Measurements from ENCODE around the gene ZNF618. TPM values are rescaled to one million over a fixed set of nuclear protein-coding genes. Genes with fewer than 3 reads are reported as not detected.

The ZNF618 gene
- total RNA-seq, 1 experiment from 2014 or later = 0.20 TPM

- DNase-seq (ENCODE audit: low spot score) = no peak
These were observed 125.2 kb downstream of the ZNF618 start for GRCh38 chr9:114001410-114001685.

GRCh38 chr9:114001794-114002261, 125.7 kb downstream of the ZNF618 start:
- DNase-seq (ENCODE audit: low spot score) = no peak

- DNase-seq (ENCODE audit: low spot score) = no peak
These were observed 126.3 kb downstream of the ZNF618 start for GRCh38 chr9:114002271-114002985.

- no peak for DNase-seq (ENCODE audit: low spot score)
These were observed 126.9 kb downstream of the ZNF618 start for GRCh38 chr9:114002986-114003350.

GRCh38 chr9:114003351-114003750, 127.2 kb downstream of the ZNF618 start:
- no peak for DNase-seq (ENCODE audit: low spot score)

- DNase-seq (ENCODE audit: low spot score) = no peak
These were observed 127.6 kb downstream of the ZNF618 start for GRCh38 chr9:114003758-114004157.

- DNase-seq (ENCODE audit: low spot score) = no peak
These were observed 128.2 kb downstream of the ZNF618 start for GRCh38 chr9:114004221-114004716.

GRCh38 chr9:114005371-114006154, 129.5 kb downstream of the ZNF618 start:
- DNase-seq (ENCODE audit: low spot score) = no peak

- no peak for DNase-seq (ENCODE audit: low spot score)
These were observed 130.0 kb downstream of the ZNF618 start for GRCh38 chr9:114006155-114006550.

GRCh38 chr9:114006931-114007691, 131.0 kb downstream of the ZNF618 start:
- DNase-seq (ENCODE audit: low spot score) = no peak

- no peak for DNase-seq (ENCODE audit: low spot score)
These were observed 132.0 kb downstream of the ZNF618 start for GRCh38 chr9:114007991-114008666.

GRCh38 chr9:114008667-114009410, 132.7 kb downstream of the ZNF618 start:
- DNase-seq (ENCODE audit: low spot score) = no peak

- DNase-seq (ENCODE audit: low spot score) = no peak
These were observed 135.2 kb downstream of the ZNF618 start for GRCh38 chr9:114011313-114011712.

GRCh38 chr9:114012126-114012525, 136.0 kb downstream of the ZNF618 start:
- no peak for DNase-seq (ENCODE audit: low spot score)

GRCh38 chr9:114014044-114014443, 137.9 kb downstream of the ZNF618 start:
- no peak for DNase-seq (ENCODE audit: low spot score)

GRCh38 chr9:114015607-114016006, 139.5 kb downstream of the ZNF618 start:
- no peak for DNase-seq (ENCODE audit: low spot score)

- DNase-seq (ENCODE audit: low spot score) = no peak
These were observed 140.0 kb downstream of the ZNF618 start for GRCh38 chr9:114016101-114016500.

- DNase-seq (ENCODE audit: low spot score) = no peak
These were observed 140.7 kb downstream of the ZNF618 start for GRCh38 chr9:114016629-114017423.

GRCh38 chr9:114017741-114018715, 141.9 kb downstream of the ZNF618 start:
- no peak for DNase-seq (ENCODE audit: low spot score)

Data from HT-29 (cell line).